PC-3 (cell line): Measurements from ENCODE around the gene UBE3C.

ENCODE experiments used
- EZH2 ChIP-seq: fragments of 300-600 bp; sonication (generic); IDR thresholded peaks from one replicate; pipeline ENCODE4 v1.6.1; 2017; ENCODE audit warnings: antibody characterized with exemption, mild to moderate bottlenecking, low read length; ENCODE audit not compliant: unreplicated experiment
- EZH2phosphoT487 ChIP-seq: fragments of 300-600 bp; sonication (generic); IDR thresholded peaks from 2 replicates; pipeline ENCODE4 v1.6.1; 2018; ENCODE audit warnings: mild to moderate bottlenecking, antibody characterized with exemption, low read length, borderline replicate concordance
- TF ChIP-seq, protein P1 (sequence below): fragments of 300-600 bp; sonication (generic); conservative IDR thresholded peaks from 2 replicates; pipeline ENCODE4 v1.5.1; 2017; ENCODE audit warnings: antibody characterized with exemption, low read depth, mild to moderate bottlenecking, low read length

DNA sequence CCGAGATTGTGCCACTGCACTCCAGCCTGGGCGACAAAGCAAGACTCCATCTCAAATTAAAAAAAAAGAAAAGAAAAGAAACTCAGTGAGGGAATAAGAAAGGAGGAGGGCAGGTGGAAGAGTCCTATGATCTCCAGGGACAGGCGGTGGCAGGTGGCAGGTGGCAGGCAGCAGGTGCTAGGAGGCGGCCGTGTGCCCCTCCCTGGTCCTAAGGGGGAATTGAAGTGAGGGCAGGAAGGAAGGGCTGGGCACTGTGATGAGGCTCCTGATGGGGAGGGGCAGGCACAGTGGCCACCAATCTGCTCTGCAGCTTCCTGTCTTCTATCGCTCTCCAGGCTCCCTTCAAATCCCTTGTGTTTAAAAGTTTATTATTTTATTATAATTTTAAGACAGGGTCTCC is 41.2 kb upstream of the UBE3C start:
- TF ChIP-seq, protein P1, sequence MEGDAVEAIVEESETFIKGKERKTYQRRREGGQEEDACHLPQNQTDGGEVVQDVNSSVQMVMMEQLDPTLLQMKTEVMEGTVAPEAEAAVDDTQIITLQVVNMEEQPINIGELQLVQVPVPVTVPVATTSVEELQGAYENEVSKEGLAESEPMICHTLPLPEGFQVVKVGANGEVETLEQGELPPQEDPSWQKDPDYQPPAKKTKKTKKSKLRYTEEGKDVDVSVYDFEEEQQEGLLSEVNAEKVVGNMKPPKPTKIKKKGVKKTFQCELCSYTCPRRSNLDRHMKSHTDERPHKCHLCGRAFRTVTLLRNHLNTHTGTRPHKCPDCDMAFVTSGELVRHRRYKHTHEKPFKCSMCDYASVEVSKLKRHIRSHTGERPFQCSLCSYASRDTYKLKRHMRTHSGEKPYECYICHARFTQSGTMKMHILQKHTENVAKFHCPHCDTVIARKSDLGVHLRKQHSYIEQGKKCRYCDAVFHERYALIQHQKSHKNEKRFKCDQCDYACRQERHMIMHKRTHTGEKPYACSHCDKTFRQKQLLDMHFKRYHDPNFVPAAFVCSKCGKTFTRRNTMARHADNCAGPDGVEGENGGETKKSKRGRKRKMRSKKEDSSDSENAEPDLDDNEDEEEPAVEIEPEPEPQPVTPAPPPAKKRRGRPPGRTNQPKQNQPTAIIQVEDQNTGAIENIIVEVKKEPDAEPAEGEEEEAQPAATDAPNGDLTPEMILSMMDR = no peak
- TF ChIP-seq EZH2phosphoT487 (no peak), EZH2 (no peak)
